HCT116 (cell line): ENCODE measurements around the gene VIPR1. TPM values are rescaled to one million over a fixed set of nuclear protein-coding genes. Genes with fewer than 3 reads are reported as not detected.

Experiments used
- ATAC-seq: fragments of 200-7000 bp; cut with Tn5 transposase; 2 replicates; pipeline ENCODE4 v1.9.1; 2020; ENCODE audit warnings: mild to moderate bottlenecking, moderate library complexity
- BruUV-seq: library from RNA; stranded (reverse); fragments of 400-500 nt; replicated peaks from 2 replicates; lab custom pipeline; 2021; lab: Mats Ljungman, UMichigan
- CTCF ChIA-PET: fragments of 300-600 bp; sonication (Branson Sonifier 250); formaldehyde crosslinking; loops from one replicate; lab custom pipeline; 2021; ENCODE audit warnings: antibody characterized with exemption; lab: Charles Lee
- POLR2A ChIA-PET: fragments of 300-600, 350-600 bp; sonication (Branson Sonifier 250); formaldehyde crosslinking; loops from one replicate; lab custom pipeline; 2021; ENCODE audit warnings: antibody characterized with exemption; lab: Charles Lee
- RAD21 ChIA-PET, 2 experiments: fragments of 300-600 bp; sonication (Branson Sonifier 250); formaldehyde crosslinking; loops; one replicate each; lab custom pipeline; 2023; ENCODE audit warnings: low total read pairs in 2 of 2; ENCODE audit not compliant: uncharacterized antibody in 2 of 2, unreplicated experiment in 2 of 2, low non-redundant PET in 1 of 2; lab: Charles Lee
- DNase-seq: peaks from one replicate; pipeline ENCODE4 v3.0.0-alpha.2; 2010; ENCODE audit warnings: low read depth, low spot score
- H2AFZ ChIP-seq: fragments of 200-600 bp; shearing (Covaris generic), sonication (generic); 2 replicates; pipeline ENCODE4 v1.6.1; 2017; ENCODE audit warnings: low read depth, mixed run types, mixed read lengths, antibody characterized with exemption, low read length; ENCODE audit not compliant: poor library complexity, severe bottlenecking
- H3K27ac ChIP-seq: 2 replicates; pipeline ENCODE4 v1.5.1; 2012; ENCODE audit warnings: low read depth, low read length
- H3K27me3 ChIP-seq: fragments of 200-600 bp; sonication (generic); 2 replicates; pipeline ENCODE4 v1.6.1; 2016; ENCODE audit warnings: mixed run types, low read length, mixed read lengths; ENCODE audit not compliant: insufficient read depth
- H3K36me3 ChIP-seq, 2 experiments: fragments of 200-500 bp in 1 of 2; fragments of 200-600 bp in 1 of 2; sonication (Bioruptor generic) in 1 of 2; sonication (generic) in 1 of 2; 2 replicates each; pipeline versions ENCODE4 v1.5.1 to v1.6.1; 2014 to 2016; ENCODE audit warnings: low read length in 2 of 2, inconsistent platforms in 1 of 2, mixed read lengths in 1 of 2, mixed run types in 1 of 2; ENCODE audit not compliant: insufficient read depth in 2 of 2, control insufficient read depth in 1 of 2
- H3K4me1 ChIP-seq, 2 experiments: fragments of 200-600 bp in 1 of 2; sonication (generic) in 1 of 2; 2 replicates each; pipeline versions ENCODE4 v1.5.1 to v1.6.1; 2012 to 2017; ENCODE audit warnings: low read length in 2 of 2, inconsistent platforms in 1 of 2, mild to moderate bottlenecking in 1 of 2, mixed read lengths in 1 of 2, mixed run types in 1 of 2, moderate library complexity in 1 of 2; ENCODE audit not compliant: insufficient read depth in 2 of 2, control insufficient read depth in 1 of 2
- H3K4me2 ChIP-seq: fragments of 200-600 bp; sonication (generic); 2 replicates; pipeline ENCODE4 v1.6.1; 2017; ENCODE audit warnings: mixed run types, low read length, mixed read lengths
- H3K4me3 ChIP-seq, 2 experiments: fragments of 200-600 bp in 1 of 2; sonication (generic) in 1 of 2; replicated peaks in 1 of 2; 2 replicates each; pipeline ENCODE4 v1.5.1; 2011 to 2016; ENCODE audit warnings: low read length in 2 of 2, control low read depth in 1 of 2, low read depth in 1 of 2, mild to moderate bottlenecking in 1 of 2, mixed read lengths in 1 of 2, mixed run types in 1 of 2
- H3K79me2 ChIP-seq: fragments of 200-600 bp; sonication (generic); 2 replicates; pipeline ENCODE4 v1.6.1; 2017; ENCODE audit warnings: mild to moderate bottlenecking, mixed run types, low read length, moderate library complexity, mixed read lengths; ENCODE audit not compliant: insufficient read depth
- H3K9ac ChIP-seq: fragments of 200-600 bp; sonication (generic); 2 replicates; pipeline ENCODE4 v1.6.1; 2016; ENCODE audit warnings: low read length, mixed read lengths
- H3K9me2 ChIP-seq: fragments of 200-600 bp; sonication (generic), shearing (Covaris generic); 2 replicates; pipeline ENCODE4 v1.6.1; 2017; ENCODE audit warnings: mixed run types, mild to moderate bottlenecking, moderate library complexity; ENCODE audit not compliant: insufficient read depth
- H3K9me3 ChIP-seq, 2 experiments: fragments of 200-500 bp in 1 of 2; fragments of 200-600 bp in 1 of 2; sonication (Bioruptor generic) in 1 of 2; sonication (generic) in 1 of 2; 2 replicates each; pipeline ENCODE4 v1.6.1; 2014 to 2017; ENCODE audit warnings: low read length in 2 of 2, mixed read lengths in 2 of 2, inconsistent platforms in 1 of 2, low read depth in 1 of 2, mild to moderate bottlenecking in 1 of 2, mixed run types in 1 of 2, moderate library complexity in 1 of 2; ENCODE audit not compliant: control insufficient read depth in 1 of 2, insufficient read depth in 1 of 2
- H4K20me1 ChIP-seq: fragments of 200-600 bp; sonication (generic), shearing (Covaris generic); 2 replicates; pipeline ENCODE4 v1.6.1; 2017; ENCODE audit warnings: mixed run types, mild to moderate bottlenecking, moderate library complexity; ENCODE audit not compliant: insufficient read depth
- ATF3 ChIP-seq: IDR thresholded peaks from 2 replicates; pipeline ENCODE4 v1.6.1; 2012
- CEBPB ChIP-seq: IDR thresholded peaks from 2 replicates; pipeline ENCODE4 v1.6.1; 2012; ENCODE audit warnings: low read depth
- EZH2phosphoT487 ChIP-seq: fragments of 200-600 bp; IDR thresholded peaks from 2 replicates; pipeline ENCODE4 v1.6.1; 2018; ENCODE audit warnings: antibody characterized with exemption, borderline replicate concordance
- FOSL1 ChIP-seq: IDR thresholded peaks from 2 replicates; pipeline ENCODE4 v1.6.1; 2012; ENCODE audit warnings: low read depth
- POLR2A ChIP-seq: IDR thresholded peaks from 2 replicates; pipeline ENCODE4 v1.7.0; 2011; ENCODE audit warnings: borderline replicate concordance; ENCODE audit not compliant: insufficient read depth, insufficient read length; ENCODE audit errors: extremely low read depth
- POLR2AphosphoS5 ChIP-seq: IDR thresholded peaks from 2 replicates; pipeline ENCODE4 v1.6.1; 2011; ENCODE audit warnings: mild to moderate bottlenecking, low read depth, low read length, moderate library complexity
- RAD21 ChIP-seq: IDR thresholded peaks from 2 replicates; pipeline ENCODE4 v1.6.1; 2012; ENCODE audit warnings: low read depth, mild to moderate bottlenecking
- REST ChIP-seq: IDR thresholded peaks from 2 replicates; pipeline ENCODE4 v1.6.1; 2012; ENCODE audit warnings: low read depth
- SIN3A ChIP-seq: IDR thresholded peaks from 2 replicates; pipeline ENCODE4 v1.6.1; 2012; ENCODE audit warnings: low read depth
- SP1 ChIP-seq: IDR thresholded peaks from 2 replicates; pipeline ENCODE4 v1.6.1; 2012; ENCODE audit warnings: low read depth
- SRF ChIP-seq: IDR thresholded peaks from 2 replicates; pipeline ENCODE4 v1.6.1; 2012; ENCODE audit warnings: low read depth
- TCF7L2 ChIP-seq: IDR thresholded peaks from 2 replicates; pipeline ENCODE4 v1.7.0; 2011; ENCODE audit warnings: borderline replicate concordance, inconsistent platforms; ENCODE audit not compliant: insufficient read depth, insufficient read length; ENCODE audit errors: extremely low read depth
- intact Hi-C: fragments of 100-400 bp; cut with micrococcal nuclease; formaldehyde crosslinking; loops from 2 replicates; pipeline ENCODE4 v1.10.0; 2022
- total RNA-seq: library from RNA; stranded (reverse); gene quantifications from one replicate; pipeline ENCODE4 v1.2.1, GENCODE V29; 2021; ENCODE audit not compliant: unreplicated experiment
- TF ChIP-seq, protein P1 (sequence below), 3 experiments: fragments of 200-600 bp in 1 of 3; sonication (generic) in 1 of 3; IDR thresholded peaks in 2 of 3; conservative IDR thresholded peaks in 1 of 3; 2 replicates each; pipeline ENCODE4 v1.5.1; 2012 to 2017; ENCODE audit warnings: low read depth in 2 of 3, low read length in 2 of 3, antibody characterized with exemption in 1 of 3, borderline replicate concordance in 1 of 3, control low read depth in 1 of 3, mild to moderate bottlenecking in 1 of 3, mixed read lengths in 1 of 3, mixed run types in 1 of 3, moderate library complexity in 1 of 3; ENCODE audit not compliant: insufficient read depth in 1 of 3
- TF ChIP-seq, protein P2 (sequence below): IDR thresholded peaks from 2 replicates; pipeline ENCODE4 v1.6.1; 2012
- TF ChIP-seq, protein P3 (sequence below): IDR thresholded peaks from 2 replicates; pipeline ENCODE4 v1.6.1; 2011; ENCODE audit warnings: mild to moderate bottlenecking, low read length, moderate library complexity; ENCODE audit not compliant: insufficient replicate concordance; ENCODE audit errors: extremely low read depth

VIPR1 gene
- total RNA-seq, 1 experiment from 2014 or later = 9.6 TPM

DNA sequence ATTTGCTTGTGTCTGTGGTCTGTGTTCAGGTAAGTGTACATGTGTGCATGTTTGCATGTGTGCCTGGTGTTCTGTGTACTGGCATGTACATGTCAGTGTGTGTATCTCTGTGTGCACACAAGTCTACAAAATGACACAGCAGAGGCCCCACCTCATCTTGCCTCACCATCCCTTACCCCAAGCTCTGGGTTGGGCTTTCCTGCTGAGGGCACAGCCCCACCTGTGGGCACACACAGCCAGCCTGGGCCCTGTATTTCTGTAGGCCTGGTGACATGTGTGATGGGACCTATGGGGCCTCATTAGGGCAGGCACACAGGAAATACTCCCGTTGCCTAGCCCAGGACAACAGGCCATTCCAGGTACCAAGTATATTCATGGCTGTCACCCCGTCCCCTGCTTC lies 13.5 kb downstream of the VIPR1 start:
- no peaks in the 10 kb centered on the region for H3K9me2 ChIP-seq
- RAD21 ChIA-PET = no interaction called here
- no peak overlapping the region for H3K9ac ChIP-seq
- no peak for ATAC-seq
- H3K9me3 ChIP-seq = no peaks in the 10 kb centered on the region
- H4K20me1 ChIP-seq = no peaks in the 10 kb centered on the region
- no peaks in the 10 kb centered on the region for H3K36me3 ChIP-seq
- no peaks in the 10 kb centered on the region for H3K27me3 ChIP-seq
- H3K4me2 ChIP-seq = no peak overlapping the region
- TF ChIP-seq, protein P1, sequence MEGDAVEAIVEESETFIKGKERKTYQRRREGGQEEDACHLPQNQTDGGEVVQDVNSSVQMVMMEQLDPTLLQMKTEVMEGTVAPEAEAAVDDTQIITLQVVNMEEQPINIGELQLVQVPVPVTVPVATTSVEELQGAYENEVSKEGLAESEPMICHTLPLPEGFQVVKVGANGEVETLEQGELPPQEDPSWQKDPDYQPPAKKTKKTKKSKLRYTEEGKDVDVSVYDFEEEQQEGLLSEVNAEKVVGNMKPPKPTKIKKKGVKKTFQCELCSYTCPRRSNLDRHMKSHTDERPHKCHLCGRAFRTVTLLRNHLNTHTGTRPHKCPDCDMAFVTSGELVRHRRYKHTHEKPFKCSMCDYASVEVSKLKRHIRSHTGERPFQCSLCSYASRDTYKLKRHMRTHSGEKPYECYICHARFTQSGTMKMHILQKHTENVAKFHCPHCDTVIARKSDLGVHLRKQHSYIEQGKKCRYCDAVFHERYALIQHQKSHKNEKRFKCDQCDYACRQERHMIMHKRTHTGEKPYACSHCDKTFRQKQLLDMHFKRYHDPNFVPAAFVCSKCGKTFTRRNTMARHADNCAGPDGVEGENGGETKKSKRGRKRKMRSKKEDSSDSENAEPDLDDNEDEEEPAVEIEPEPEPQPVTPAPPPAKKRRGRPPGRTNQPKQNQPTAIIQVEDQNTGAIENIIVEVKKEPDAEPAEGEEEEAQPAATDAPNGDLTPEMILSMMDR (IDR thresholded peaks at IDR 0.05 in 2 of 3, conservative IDR thresholded peaks at IDR 0.05 in 1 of 3; ENCODE audit: borderline replicate concordance in 1 of 3, insufficient read depth in 1 of 3, low read depth in 2 of 3, low read length in 2 of 3) = no peak
- TF ChIP-seq POLR2A (no peak), REST (no peak), SP1 (no peak), RAD21 (no peak), CEBPB (no peak), TCF7L2 (no peak), SIN3A (no peak), SRF (no peak), ATF3 (no peak), EZH2phosphoT487 (no peak), POLR2AphosphoS5 (no peak), FOSL1 (no peak)
- TF ChIP-seq, protein P2, sequence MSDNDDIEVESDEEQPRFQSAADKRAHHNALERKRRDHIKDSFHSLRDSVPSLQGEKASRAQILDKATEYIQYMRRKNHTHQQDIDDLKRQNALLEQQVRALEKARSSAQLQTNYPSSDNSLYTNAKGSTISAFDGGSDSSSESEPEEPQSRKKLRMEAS = no peak
- TF ChIP-seq, protein P3, sequence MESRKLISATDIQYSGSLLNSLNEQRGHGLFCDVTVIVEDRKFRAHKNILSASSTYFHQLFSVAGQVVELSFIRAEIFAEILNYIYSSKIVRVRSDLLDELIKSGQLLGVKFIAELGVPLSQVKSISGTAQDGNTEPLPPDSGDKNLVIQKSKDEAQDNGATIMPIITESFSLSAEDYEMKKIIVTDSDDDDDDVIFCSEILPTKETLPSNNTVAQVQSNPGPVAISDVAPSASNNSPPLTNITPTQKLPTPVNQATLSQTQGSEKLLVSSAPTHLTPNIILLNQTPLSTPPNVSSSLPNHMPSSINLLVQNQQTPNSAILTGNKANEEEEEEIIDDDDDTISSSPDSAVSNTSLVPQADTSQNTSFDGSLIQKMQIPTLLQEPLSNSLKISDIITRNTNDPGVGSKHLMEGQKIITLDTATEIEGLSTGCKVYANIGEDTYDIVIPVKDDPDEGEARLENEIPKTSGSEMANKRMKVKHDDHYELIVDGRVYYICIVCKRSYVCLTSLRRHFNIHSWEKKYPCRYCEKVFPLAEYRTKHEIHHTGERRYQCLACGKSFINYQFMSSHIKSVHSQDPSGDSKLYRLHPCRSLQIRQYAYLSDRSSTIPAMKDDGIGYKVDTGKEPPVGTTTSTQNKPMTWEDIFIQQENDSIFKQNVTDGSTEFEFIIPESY = no peak
- no peak overlapping the region for H3K27ac ChIP-seq
- intact Hi-C loops = no loop called here
- DNase-seq = no peak
- no peak overlapping the region for H2AFZ ChIP-seq
- BruUV-seq = no TSS peak
- no peaks in the 10 kb centered on the region for H3K79me2 ChIP-seq
- no peak overlapping the region for H3K4me3 ChIP-seq
- H3K4me1 ChIP-seq = no peaks in the 10 kb centered on the region
- POLR2A ChIA-PET = interaction anchor here (2.1 kb wide), 1 partner anchor 14 kb away, joined by 4 read pairs; the partner anchor contains the start of gene VIPR1
- CTCF ChIA-PET = no interaction called here
